Measurements from ENCODE around the gene PRR5L. TPM values are rescaled to one million over a fixed set of nuclear protein-coding genes. Genes with fewer than 3 reads are reported as not detected.

The PRR5L gene
- total RNA-seq, 1 donor from 2014 or later, result 5.7 TPM

DNA sequence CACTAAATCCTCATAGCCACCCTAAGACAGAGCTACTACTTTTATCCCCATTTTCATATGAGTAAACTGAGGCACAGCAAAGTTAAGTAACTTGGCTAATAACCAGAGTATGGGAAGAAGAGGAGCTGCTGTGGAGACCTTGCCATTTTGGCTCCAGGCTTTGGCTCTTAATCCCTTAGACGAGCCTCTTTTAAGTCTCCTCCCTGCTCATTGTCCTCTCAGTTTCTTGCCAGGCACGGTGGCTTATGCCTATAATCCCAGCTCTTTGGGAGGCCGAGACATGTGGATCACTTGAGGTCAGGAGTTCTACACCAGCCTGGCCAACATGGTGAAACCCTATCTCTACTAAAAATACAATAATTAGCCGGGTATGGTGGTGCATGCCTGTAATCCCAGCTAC, 78.6 kb downstream of the PRR5L start:
- no peak for FAIRE-seq

DNA sequence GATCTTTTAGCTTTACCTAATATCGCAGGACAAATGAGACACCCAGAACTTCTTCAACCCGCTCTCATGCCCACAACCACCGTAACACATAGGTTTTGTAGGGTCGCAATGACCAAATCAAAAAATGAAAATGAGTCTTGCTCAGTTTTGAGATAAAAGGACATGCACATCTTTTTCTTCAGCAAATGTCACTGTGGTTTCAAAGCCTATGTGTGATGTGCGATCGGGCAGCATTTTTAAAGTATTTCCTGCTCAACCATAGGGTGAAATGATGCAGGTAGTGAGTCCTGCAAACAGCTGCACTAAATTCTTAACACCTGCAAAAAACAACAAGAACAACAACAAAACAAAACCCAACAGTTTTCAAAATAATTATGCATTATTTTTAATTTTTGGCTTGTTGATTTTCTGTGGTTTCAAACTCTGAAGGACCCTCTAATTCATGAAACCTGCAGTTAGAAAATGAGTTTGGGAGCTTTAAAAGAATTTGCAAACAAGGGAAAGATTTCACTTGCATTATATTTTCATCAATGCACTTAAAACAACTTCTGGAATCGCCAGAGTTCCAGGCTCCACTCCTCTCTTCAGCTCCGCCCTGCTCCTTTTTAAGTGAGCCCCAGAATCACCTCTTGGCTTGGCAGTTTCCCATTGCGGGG, 79.4 kb downstream of the PRR5L start:
- DNase-seq (ENCODE audit: low spot score in 2 of 2), result no peak
- FAIRE-seq, result no peak

More for the DNA sequence above, 78.6 kb downstream of the PRR5L start:
- no peak for DNase-seq (ENCODE audit: low spot score in 2 of 2)

DNA sequence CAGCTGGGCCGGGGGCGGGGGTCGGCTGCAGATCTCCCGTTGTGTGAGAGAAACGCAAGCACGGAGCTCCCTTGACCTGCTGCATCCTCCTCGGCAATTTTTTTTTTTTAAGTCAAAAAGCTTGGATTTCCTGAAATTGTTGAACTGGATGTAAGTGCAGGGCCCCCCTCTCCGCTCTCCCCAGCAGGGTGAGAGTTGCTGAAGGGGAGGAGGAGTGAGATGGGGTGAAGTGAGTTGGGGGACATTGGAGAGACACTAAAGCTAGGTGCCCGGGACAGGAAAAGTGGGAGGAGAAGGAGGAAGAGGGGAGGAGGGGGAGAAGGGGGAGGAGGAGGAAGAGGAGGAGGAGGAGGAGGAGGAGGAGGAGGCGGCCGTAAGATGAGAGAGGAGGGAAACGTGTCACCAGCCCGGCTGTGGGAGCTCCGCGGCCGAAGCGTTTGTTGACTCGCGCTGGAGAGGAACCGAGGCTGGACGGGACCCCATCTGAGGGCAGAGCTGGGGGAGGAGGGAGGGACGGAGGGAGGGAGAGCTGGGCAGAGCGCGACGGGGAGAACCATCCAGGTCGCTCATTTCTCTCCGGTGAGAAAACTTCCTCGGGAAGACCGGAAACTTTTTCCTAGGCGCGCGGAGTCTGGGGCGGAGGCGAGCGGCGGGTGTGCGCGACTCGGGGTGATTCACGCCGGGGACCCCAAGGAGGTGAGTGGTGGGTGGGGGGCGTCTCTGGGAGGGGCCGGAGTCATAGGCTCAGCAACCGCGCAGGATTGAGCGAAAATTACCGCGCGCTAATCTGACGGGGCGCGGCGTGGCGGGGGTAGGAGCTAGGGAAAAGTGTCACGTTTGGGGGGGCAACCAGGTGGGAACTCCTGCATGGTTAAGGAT, 80.2 kb downstream of the PRR5L start:
- FAIRE-seq (no peak), DNase-seq (ENCODE audit: low spot score in 2 of 2) (no peak)

GRCh38 chr11:36376888-36377758, 81.0 kb downstream of the PRR5L start:
- FAIRE-seq (no peak), DNase-seq (ENCODE audit: low spot score in 2 of 2) (peak; percentile 42 to 45)

- no peak for DNase-seq (ENCODE audit: low spot score in 2 of 2)
These were observed 81.9 kb downstream of the PRR5L start for GRCh38 chr11:36377759-36378564.

DNA sequence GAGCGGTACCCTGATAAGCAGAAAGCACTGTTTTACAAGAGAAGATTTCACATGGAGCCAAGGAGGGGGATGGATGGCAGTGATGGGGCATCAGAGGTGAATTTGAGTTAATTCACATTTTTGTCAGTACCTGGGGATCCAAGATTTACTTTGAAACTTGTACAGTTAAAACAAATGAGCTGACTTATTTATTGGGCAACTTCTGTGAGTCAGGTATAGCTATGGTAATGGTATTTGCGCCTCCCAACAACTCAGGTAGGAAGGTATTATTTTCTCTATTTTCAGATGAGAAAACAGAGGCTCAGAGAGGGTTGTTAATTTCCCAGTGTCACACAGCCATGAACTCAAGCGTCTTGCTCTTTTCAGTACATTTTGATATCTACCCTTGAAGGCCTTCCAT, 83.6 kb downstream of the PRR5L start:
- FAIRE-seq (no peak), DNase-seq (ENCODE audit: low spot score in 2 of 2) (no peak)

More at GRCh38 chr11:36377759-36378564, 81.9 kb downstream of the PRR5L start:
- FAIRE-seq, result no peak

GRCh38 chr11:36380296-36381014, 84.4 kb downstream of the PRR5L start:
- FAIRE-seq, result no peak
- no peak for DNase-seq (ENCODE audit: low spot score in 2 of 2)

GRCh38 chr11:36381015-36381360, 84.9 kb downstream of the PRR5L start:
- DNase-seq (ENCODE audit: low spot score in 2 of 2), result no peak
- FAIRE-seq, result no peak

DNA sequence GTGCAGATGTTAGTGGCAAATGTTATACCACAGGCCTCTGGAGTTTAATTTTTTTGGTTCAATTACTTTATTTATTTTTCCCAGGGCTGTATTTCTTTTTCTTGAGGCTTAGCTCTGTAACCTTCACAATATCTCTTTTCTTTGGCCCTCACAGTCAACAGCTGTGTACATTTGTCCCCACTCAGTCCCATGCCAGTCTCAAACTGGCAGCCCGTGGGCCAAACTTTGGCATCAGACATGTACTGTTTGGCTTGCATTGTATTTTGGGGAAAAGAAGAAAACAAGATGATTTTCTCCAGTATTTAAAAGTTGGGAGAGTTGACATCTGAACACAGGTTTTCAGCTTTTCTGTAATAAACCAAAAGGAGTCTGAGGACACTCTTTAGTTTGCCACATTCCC, 87.1 kb downstream of the PRR5L start:
- no peak for DNase-seq (ENCODE audit: low spot score in 2 of 2)
- FAIRE-seq, result no peak

DNA sequence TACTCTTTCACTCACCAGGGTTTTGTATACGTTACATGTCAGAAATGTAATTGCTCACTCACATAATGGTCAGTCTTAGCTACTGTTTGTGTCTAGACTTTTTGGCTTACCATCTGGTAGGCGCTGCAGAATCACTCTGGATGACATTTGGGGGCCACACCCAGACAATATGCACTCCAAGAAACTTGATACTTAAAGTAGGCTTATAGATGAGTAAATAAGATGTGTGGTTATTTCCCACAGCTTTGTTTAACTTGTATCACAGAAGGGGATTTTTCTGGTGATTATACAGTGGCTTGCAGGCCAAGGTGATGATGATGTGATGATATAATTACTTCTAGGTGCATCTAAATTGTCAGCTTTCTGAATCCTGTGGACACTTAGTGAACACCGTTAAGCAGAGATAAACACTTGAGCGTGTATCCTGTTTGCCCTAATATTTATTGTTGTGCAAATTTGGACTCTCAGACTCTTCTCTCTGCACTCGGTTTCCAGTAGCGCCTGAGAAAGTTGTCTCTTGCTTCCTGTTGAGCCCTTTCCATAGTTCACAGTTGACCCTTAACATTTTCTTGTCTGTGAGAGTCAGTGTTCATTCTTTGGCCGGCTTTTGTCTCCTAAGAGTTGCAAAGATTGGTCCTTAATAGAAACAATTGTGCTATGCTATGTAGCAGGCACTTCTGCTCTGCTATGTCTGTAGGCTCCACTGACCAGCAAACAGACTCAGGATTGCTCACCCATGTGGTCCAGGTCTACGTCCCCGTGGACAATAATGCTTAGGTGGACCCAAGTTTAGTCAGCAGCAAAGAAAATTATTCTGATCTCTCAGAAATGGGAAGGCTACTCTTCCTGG, 89.3 kb downstream of the PRR5L start:
- no peak for DNase-seq (ENCODE audit: low spot score in 2 of 2)
- no peak for FAIRE-seq

DNA sequence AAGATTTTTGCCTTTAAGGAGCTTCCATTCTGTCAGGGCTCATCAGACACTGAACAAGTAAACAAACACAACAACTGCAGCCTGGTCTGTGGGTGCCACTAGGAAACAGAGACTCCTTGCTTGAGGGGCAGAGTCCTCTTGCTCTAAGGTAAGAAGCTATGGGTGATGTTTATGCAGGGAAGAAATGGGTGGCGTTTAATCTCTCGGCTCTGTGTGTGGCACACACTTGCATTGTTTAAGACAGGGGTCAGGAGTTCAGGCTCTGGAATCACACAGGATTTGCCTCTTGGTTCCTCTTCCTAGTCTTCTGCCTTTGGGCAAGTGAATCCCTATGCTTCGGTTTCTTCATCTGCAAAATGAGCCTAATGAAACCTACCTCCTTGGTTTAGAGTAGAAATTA, 90.3 kb downstream of the PRR5L start:
- no peak for FAIRE-seq
- DNase-seq (ENCODE audit: low spot score in 2 of 2), result no peak

DNA sequence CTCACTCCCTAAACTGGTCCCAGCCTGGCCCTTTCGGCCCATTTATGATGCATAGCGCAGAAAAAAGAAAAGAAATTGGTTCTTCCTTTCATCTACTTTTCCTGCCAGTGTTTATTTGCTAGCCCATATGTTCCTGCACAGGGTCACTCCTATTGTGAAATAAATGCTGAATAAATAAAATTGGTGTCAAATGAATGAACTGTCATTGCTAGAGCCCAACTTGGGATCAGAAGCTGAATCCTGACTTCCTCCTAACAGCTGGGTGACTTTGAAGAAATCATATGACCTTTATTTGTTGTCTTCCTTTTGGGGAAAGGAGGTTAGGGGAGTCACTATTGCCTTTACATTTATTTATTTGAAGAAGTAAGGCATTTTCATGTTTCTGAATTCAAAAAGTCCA, 92.0 kb downstream of the PRR5L start:
- DNase-seq (ENCODE audit: low spot score in 2 of 2), result no peak
- FAIRE-seq, result no peak

DNA sequence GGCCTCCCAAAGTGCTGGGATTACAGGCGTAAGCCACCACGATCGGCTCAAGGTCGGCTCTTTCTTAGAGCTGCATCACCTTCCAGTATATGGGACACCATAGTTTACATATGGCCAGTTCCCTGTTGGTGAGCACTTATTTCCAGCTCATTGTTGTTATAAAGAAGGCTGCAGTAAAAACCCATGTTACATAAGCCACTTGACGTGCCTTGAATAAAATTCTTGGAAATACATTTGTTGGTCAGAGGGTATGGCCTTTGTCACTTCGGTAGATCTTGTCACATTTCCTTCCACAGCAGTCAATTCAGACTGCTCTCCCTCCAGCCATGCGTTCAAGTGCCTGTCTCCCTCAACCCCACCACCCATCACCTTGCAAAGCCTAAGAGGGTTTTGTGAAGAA, 92.9 kb downstream of the PRR5L start:
- FAIRE-seq (no peak), DNase-seq (ENCODE audit: low spot score in 2 of 2) (no peak)

DNA sequence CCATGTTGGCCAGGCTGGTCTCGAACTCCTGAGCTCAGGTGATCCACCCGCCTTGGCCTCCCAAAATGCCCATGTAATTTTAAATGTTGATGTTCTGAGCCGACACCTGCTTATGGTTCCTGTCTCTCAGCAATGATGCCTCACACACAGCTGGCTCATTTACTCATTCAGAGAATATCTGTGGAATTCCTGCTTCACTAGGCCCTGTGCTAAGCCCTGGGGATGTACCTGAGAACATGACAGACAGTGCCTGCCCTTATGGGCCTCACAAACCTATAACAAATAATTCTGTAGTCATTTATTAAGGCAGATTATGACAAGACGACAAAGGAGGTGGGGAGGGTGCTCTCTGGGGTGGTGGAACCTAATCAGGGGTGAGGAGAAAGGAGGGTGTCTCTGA, 93.7 kb downstream of the PRR5L start:
- DNase-seq (ENCODE audit: low spot score in 2 of 2), result no peak
- FAIRE-seq, result no peak

DNA sequence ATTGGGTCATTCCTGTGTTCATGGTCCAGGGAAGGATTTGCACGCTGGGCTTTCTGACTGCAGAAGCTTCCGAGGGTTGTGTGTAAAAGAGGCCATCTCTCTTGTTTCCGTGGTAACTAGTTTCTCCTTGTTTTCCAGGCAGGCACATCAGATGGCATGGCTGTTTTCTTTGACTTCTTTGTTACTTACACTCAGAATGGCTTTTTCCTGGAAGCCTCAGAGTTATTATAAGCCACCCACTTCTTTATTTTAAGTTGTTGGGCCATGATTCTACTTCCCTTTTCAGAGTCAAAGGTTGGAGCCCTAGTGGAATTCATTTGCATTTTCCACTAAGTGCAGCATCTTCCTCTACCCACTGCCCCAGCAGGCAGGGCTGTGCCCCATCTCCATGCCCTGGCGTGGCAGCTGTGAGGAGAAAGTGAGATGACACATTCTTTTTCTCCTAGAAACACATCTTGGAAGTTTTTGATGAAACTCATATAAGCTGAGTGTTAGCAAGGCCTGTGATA, 94.9 kb downstream of the PRR5L start:
- no peak for FAIRE-seq
- DNase-seq (ENCODE audit: low spot score in 2 of 2), result no peak

- FAIRE-seq, result no peak
- DNase-seq (ENCODE audit: low spot score in 2 of 2), result no peak
These were observed 96.1 kb downstream of the PRR5L start for GRCh38 chr11:36392196-36392595.

DNA sequence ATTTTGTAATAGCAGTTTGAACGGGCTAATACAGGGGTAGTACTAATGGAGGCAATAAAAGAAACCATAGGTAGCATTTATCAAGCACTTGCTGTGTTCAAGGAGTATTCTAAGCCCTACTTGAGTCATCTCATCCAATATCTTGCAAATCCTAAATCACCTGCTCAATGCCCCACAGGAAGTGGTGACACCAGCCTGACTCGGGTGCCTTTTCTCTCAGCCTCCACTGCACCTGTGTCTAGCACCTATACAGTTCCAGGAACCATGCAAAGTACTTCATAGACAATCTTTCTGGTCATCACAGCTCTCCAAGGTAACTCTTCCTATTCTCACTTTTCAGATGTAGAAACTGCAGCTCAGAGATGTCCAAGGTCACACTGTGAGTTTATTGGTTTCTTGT, 98.0 kb downstream of the PRR5L start:
- DNase-seq (ENCODE audit: low spot score in 2 of 2) (no peak), FAIRE-seq (no peak)

GRCh38 chr11:36394926-36395325, 98.8 kb downstream of the PRR5L start:
- DNase-seq (ENCODE audit: low spot score in 2 of 2) (no peak), FAIRE-seq (no peak)

Data from frontal cortex (tissue), 4 donors.